ENCODE data around the gene THSD4.

DNA sequence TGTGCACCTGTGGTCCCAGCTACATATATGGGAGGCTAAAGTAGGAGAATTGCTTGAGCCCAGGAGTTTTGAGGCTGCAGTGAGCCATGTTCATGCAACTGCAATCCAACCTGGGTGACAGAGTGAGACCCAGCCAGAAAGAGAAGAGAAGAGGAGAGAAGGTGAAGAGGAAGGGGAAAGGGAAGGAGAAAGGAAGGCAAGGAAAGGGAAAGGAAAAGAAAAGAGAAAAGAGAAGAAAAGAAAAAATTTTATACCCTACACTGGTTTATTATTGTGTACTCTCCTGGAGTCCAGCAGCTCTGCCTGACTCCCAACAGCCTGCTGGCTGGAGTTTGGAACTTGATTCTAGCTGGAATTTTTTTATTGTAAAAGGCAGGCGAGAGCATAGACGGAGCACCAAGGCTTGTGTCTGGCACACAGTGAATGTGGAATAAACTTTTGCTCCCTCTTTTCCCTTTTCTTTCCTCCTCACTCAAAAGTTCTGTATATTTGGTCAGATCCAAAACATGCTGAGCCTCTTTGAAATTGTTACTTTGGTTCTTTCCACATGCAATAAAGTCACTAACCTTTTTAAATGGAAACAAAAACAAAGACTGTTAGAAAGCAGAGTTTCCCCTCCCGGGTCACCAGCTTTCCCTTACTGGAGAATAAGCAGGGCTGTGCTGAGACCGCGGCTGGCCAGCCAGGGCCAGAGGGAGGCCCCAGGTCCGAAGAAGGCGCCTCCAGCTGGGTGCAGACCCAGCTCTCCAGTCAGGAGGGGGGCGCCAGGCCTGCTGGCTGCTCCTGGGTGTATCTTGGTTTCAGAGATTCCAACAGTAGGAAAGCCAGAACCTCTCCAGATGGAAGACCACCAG, 9.9 kb downstream of the THSD4 start:
- TF ChIP-seq, protein P1, sequence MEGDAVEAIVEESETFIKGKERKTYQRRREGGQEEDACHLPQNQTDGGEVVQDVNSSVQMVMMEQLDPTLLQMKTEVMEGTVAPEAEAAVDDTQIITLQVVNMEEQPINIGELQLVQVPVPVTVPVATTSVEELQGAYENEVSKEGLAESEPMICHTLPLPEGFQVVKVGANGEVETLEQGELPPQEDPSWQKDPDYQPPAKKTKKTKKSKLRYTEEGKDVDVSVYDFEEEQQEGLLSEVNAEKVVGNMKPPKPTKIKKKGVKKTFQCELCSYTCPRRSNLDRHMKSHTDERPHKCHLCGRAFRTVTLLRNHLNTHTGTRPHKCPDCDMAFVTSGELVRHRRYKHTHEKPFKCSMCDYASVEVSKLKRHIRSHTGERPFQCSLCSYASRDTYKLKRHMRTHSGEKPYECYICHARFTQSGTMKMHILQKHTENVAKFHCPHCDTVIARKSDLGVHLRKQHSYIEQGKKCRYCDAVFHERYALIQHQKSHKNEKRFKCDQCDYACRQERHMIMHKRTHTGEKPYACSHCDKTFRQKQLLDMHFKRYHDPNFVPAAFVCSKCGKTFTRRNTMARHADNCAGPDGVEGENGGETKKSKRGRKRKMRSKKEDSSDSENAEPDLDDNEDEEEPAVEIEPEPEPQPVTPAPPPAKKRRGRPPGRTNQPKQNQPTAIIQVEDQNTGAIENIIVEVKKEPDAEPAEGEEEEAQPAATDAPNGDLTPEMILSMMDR (IDR thresholded peaks at IDR 0.05; ENCODE audit: low read length) = no peak
- TF ChIP-seq EZH2phosphoT487 (IDR thresholded peaks at IDR 0.05; ENCODE audit: low read length) (no peak), EZH2 (optimal IDR thresholded peaks at IDR 0.05; ENCODE audit: low read depth, low read length) (no peak)

Measured in MM.1S (cell line).